ENCODE measurements around the gene RABL2B. TPM values are rescaled to one million over a fixed set of nuclear protein-coding genes. Genes with fewer than 3 reads are reported as not detected.
"Not testable (repeated sequence)": the region's sequence is repeated elsewhere in the genome, so short reads cannot be mapped to it uniquely, and the experiment has no call there.

RABL2B gene
- 10 to 100 TPM; 10.1 to 31.5 (median 14.8) TPM for total RNA-seq
- polyA plus RNA-seq, result 10 to 100 TPM; 16.7 to 33.9 (median 18.8) TPM
- long read RNA-seq, donor 1, result 0 reads
- long read RNA-seq, donor 2, partial matches to known transcripts, result 0 of 1 reads
- long read RNA-seq, donor 2, other reads (novel, unspliced or antisense), result 0 of 1 reads
- long read RNA-seq, donor 3, partial matches to known transcripts, result 0 of 2 reads
- long read RNA-seq, donor 3, other reads (novel, unspliced or antisense), result 0 of 2 reads
- long read RNA-seq, donor 4, partial matches to known transcripts, result 4 of 7 reads
- long read RNA-seq, donor 4, other reads (novel, unspliced or antisense), result 3 of 7 reads
- long read RNA-seq, donor 5, partial matches to known transcripts, result 8 of 30 reads
- long read RNA-seq, donor 5, other reads (novel, unspliced or antisense), result 16 of 30 reads
- long read RNA-seq, donor 6, partial matches to known transcripts, result 0 of 6 reads
- long read RNA-seq, donor 6, other reads (novel, unspliced or antisense), result 6 of 6 reads
- long read RNA-seq, donor 7, result 0 reads
- long read RNA-seq, donor 8, partial matches to known transcripts, result 17 of 59 reads
- long read RNA-seq, donor 8, other reads (novel, unspliced or antisense), result 40 of 59 reads
- long read RNA-seq, donor 9, partial matches to known transcripts, result 6 of 50 reads
- long read RNA-seq, donor 9, other reads (novel, unspliced or antisense), result 41 of 50 reads
- long read RNA-seq, donor 10, partial matches to known transcripts, result 5 of 5 reads
- long read RNA-seq, donor 10, other reads (novel, unspliced or antisense), result 0 of 5 reads

DNA sequence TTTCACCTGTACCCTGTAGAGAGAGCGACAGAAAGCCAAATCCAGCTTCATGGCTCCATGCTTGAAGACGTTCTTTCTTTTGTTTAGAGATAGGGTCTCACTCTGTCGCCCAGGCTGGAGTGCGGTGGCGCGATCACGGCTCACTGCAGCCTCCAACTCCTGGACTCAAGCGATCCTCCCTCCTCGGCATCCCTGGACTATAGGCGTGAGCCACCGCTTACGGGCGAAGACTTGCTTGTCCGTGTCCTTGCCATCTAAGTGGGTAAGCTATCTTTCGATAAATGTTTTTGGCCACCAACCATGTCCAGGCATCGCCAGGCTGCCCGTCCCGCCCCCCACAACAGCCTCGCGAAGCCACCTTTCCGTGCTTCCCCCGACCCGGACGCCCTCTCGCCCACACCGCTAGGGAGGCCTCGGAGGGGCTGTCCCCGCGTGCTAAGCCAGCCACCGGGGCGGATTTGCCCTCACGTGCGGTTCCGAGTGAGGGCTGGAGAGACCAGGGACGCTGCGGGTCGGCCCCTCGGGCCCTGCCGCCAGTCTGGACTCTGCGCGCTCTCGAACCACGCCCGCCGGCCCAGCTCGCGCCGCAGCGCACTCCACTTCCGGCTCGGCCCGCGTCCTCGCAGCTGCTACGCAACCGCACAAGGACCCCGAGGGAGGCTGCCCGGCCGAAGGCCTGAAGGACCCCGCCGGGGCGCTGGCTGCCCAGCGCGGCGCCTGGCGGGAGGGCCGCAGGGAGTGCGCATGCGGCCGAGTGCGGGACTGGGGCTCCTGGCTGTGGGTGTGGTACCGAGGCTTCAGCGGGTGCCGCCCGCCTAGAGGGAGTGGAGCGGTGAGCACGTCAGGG lies at the start of gene RABL2B:
Gene RABL2B (minus strand): TSS at position 604 of the 847 bp plus-strand sequence. CDS start 1,342 bp downstream, outside the sequence.
- H3K27ac ChIP-seq; H3K27me3 ChIP-seq; H3K36me3 ChIP-seq (replicated peaks in 1 of 2); H3K4me1 ChIP-seq (replicated peaks in 1 of 2); H3K9me3 ChIP-seq (replicated peaks in 1 of 3); intact Hi-C loops (cut with DNase I): not testable (repeated sequence)
- peak in 1 of 2 donors; percentile 39 for TF ChIP-seq POLR2A (IDR thresholded peaks at IDR 0.05)
- TF ChIP-seq, protein P1, sequence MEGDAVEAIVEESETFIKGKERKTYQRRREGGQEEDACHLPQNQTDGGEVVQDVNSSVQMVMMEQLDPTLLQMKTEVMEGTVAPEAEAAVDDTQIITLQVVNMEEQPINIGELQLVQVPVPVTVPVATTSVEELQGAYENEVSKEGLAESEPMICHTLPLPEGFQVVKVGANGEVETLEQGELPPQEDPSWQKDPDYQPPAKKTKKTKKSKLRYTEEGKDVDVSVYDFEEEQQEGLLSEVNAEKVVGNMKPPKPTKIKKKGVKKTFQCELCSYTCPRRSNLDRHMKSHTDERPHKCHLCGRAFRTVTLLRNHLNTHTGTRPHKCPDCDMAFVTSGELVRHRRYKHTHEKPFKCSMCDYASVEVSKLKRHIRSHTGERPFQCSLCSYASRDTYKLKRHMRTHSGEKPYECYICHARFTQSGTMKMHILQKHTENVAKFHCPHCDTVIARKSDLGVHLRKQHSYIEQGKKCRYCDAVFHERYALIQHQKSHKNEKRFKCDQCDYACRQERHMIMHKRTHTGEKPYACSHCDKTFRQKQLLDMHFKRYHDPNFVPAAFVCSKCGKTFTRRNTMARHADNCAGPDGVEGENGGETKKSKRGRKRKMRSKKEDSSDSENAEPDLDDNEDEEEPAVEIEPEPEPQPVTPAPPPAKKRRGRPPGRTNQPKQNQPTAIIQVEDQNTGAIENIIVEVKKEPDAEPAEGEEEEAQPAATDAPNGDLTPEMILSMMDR (IDR thresholded peaks at IDR 0.05), result peak in 1 of 6 experiments; percentile 30
- peak; percentile 87 to 92 (median 88) for DNase-seq
- peak within 1 kb of the TSS in 3 of 4 donors; percentile 43 to 69 (median 51) for H3K4me3 ChIP-seq
- WGBS, 4 donors, result 0 to 2% (median 0%) methylated on average over 11 to 47 of the region's 77 CpGs; no CpG with 5 or more reads in 1 of the 4 donors

DNA sequence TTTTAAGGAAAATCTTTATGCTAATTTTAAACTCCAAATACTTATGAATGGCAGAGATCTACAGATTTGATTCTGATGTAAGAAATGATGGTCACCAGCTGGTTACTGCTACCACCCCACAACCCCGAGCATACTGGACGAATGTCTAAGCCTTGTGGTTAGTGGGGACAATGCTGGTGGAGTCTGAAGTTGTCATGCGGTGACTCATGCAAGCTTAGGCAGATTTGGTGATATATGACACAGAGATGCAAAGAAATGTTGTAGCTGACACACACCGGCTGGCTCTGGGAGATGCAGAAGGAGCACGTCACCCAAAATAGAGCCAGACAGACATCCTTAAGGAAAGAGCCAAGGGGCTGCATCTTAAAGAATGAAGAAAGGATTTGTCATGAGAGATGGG lies 3.5 kb upstream of the RABL2B start:
- H3K4me1 ChIP-seq (replicated peaks in 1 of 2); H3K27me3 ChIP-seq; intact Hi-C loops (cut with DNase I); H3K27ac ChIP-seq; H3K36me3 ChIP-seq (replicated peaks in 1 of 2); H3K9me3 ChIP-seq (replicated peaks in 1 of 3); DNase-seq; H3K4me3 ChIP-seq: not testable (repeated sequence)
- 73 to 86% (median 83%) methylated on average over 1 to 4 of the region's 5 CpGs; no CpG with 5 or more reads in 1 of the 4 donors for WGBS, 4 donors

DNA sequence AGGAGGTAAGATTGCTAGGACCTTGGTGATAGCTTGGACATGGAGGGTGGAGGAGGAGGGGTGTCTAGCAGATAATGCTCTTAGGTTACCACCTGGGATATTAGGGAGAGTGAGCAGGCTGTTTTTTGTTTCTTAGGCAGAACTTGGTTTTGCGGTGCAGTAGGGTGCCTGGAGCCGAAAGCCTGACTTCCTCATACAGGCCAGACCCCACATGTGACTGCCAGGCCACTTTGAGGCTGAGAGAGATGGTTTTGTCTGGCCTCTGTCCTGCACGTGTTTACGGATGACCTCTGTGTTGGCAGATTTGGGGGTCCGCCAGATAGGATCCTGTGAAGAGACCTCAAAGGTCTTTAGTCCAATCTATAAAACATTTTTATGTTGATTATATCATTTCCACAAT lies 1.9 kb upstream of the RABL2B start:
- peak in 1 of 7 donors; percentile 35 for DNase-seq
- H3K9me3 ChIP-seq (replicated peaks in 1 of 3); H3K4me1 ChIP-seq (replicated peaks in 1 of 2); H3K36me3 ChIP-seq (replicated peaks in 1 of 2); intact Hi-C loops (cut with DNase I); H3K27me3 ChIP-seq; H3K27ac ChIP-seq; H3K4me3 ChIP-seq: not testable (repeated sequence)
- WGBS, 4 donors, result 72 to 97% (median 92%) methylated on average over 4 to 5 of the region's 5 CpGs

- H3K4me1 ChIP-seq (replicated peaks in 1 of 2); H3K9me3 ChIP-seq (replicated peaks in 1 of 3); H3K36me3 ChIP-seq (replicated peaks in 1 of 2); H3K27me3 ChIP-seq; intact Hi-C loops (cut with DNase I); H3K27ac ChIP-seq; DNase-seq: not testable (repeated sequence)
- WGBS, 4 donors, result 0 to 1% (median 0%) methylated on average over 4 to 11 of the region's 16 CpGs; no CpG with 5 or more reads in 1 of the 4 donors
- peak overlapping the region in 2 of 4 donors; percentile 19 to 69 for H3K4me3 ChIP-seq
Measured at GRCh38 chr22:50783880-50784276, 442 bp upstream of the RABL2B start.

DNA sequence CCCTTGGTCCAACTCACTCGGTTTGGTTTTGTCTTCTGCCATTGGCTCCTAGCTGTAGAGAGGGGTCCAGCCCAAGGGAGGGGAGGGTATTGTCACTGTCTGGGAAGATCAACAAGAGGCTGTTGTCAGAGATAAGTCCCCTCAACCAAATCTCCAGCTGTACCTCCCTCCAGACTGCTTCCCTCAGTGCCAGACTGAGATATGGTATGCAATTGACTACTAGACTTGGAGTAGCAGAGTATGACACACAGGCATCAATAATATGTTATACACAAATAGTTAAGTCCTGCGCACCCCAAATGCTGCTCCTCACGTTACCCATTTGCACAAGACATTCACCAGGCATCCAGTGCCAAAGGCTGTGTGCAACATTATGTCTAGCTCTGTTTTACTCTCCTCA lies 1.2 kb downstream of the RABL2B start:
- 81 to 86% (median 84%) methylated on average over 2 of the region's 3 CpGs; no CpG with 5 or more reads in 1 of the 4 donors for WGBS, 4 donors
- H3K36me3 ChIP-seq (replicated peaks in 1 of 2); H3K27ac ChIP-seq; H3K4me1 ChIP-seq (replicated peaks in 1 of 2); H3K9me3 ChIP-seq (replicated peaks in 1 of 3); H3K27me3 ChIP-seq; H3K4me3 ChIP-seq; intact Hi-C loops (cut with DNase I); DNase-seq: not testable (repeated sequence)

DNA sequence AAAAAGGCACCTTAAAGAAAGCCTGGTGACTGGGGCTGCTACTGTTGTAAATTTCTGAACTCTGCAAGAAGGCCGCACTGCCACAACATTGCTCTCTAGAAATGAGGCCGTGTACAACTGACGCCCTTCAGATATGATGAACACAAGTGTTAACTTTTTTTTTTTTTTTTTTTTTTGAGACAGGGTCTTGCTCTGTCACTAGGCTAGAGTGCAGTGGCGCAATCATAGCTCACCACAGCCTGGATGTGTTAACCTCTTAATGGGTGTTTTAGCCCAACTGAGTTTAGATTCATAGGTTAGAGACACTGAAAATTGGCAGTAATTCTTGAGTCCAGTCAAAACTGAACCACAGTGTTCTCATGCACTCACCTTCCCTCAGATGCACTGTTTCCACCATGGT lies 3.2 kb downstream of the RABL2B start:
- H3K9me3 ChIP-seq (replicated peaks in 1 of 3); H3K27ac ChIP-seq; intact Hi-C loops (cut with DNase I); H3K36me3 ChIP-seq (replicated peaks in 1 of 2); DNase-seq; H3K27me3 ChIP-seq; H3K4me3 ChIP-seq; H3K4me1 ChIP-seq (replicated peaks in 1 of 2): not testable (repeated sequence)
- 83 to 93% (median 87%) methylated on average over 4 of the region's 4 CpGs for WGBS, 4 donors

- H3K4me3 ChIP-seq; intact Hi-C loops (cut with DNase I); H3K27me3 ChIP-seq; H3K4me1 ChIP-seq (replicated peaks in 1 of 2); H3K36me3 ChIP-seq (replicated peaks in 1 of 2); DNase-seq; H3K27ac ChIP-seq; H3K9me3 ChIP-seq (replicated peaks in 1 of 3): not testable (repeated sequence)
- WGBS, 4 donors, result 89 to 93% (median 90%) methylated on average over 5 of the region's 5 CpGs
Measured at GRCh38 chr22:50777631-50778030, 5.8 kb downstream of the RABL2B start.

Measured in adrenal gland (tissue), 19 donors.